Measurements from ENCODE around the gene FAM171A1.
"Not testable (repeated sequence)": the region's sequence is repeated elsewhere in the genome, so short reads cannot be mapped to it uniquely, and the experiment has no call there.

FAM171A1 gene

DNA sequence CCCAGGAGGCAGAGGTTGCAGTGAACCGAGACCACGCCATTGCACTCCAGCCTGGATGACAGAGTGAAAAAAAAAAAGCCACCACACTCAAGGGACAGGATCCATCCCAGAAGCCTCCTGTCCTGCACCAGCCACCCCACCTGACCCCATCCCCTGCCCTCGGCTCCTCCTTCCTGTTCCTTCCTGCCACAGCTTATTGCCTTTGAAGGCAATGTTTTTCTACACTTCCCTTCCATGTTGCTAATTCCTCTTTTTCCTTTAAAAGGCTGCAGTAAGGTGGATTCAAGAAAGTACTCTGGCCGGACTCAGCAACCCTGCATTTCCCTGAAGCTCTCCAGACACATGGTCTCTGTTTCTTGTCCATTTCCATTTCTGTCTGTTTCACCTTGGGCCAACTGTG, 80.9 kb downstream of the FAM171A1 start:
- DNase-seq (ENCODE audit: low read depth, low spot score): no peak

DNA sequence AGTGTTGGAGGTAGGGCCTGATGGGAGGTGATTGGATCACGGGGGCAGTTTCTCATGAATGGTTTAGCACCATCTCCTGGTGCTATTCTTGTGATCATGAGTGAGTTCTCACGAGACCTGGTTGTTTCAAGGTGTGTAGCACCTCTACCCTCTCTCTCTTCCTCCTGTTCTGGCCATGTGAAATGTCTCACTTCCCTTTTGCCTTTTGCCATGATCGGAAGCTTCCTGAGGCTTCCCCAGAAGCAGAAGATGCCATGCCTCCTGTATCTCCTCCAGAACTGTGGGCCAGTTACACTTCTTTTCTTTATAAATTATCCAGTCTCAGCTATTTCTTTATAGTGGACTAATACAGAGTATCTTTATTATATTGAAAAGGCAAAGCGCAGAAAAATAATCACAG, 90.1 kb downstream of the FAM171A1 start:
- DNase-seq (ENCODE audit: low read depth, low spot score): no peak

DNA sequence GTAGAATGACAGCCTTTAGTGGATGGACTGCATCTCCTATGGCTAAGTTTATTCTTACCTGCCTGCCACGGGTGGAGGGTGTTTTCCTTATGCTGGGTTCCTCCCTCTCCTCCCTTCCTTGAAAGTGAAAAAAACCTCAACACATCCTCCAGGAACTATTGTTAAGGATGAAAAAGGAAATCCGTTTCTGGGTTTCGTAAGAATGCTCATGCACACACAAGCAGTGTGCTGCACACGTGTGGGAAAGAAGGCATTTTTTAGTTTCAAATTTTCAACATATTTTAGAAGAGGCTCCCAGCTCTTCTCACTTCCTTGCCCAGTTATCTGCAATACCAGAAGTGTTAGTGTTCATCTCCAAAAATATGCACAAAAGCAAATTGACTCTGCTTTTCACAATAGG, 90.6 kb downstream of the FAM171A1 start:
- DNase-seq (ENCODE audit: low read depth, low spot score): no peak

DNA sequence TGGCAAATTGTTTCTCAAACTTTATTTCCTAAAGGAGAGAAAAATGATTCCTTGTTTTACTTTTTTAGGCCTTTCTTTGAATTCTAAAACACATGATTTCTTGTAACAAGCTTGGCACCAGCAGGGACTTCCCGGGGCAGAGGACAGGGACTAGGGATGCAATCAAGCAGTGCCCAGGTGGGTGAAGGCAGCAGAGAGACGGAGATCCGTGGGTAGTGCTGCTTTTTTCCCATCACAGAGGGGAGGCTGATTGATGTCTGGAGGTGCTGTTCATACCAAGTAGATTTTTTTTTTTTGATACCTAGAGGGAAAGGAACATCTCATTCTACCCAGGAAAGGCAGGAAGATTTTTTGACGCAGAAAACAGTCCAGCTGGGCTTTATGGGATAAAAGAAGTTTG, 91.9 kb downstream of the FAM171A1 start:
- DNase-seq (ENCODE audit: low read depth, low spot score): no peak

DNA sequence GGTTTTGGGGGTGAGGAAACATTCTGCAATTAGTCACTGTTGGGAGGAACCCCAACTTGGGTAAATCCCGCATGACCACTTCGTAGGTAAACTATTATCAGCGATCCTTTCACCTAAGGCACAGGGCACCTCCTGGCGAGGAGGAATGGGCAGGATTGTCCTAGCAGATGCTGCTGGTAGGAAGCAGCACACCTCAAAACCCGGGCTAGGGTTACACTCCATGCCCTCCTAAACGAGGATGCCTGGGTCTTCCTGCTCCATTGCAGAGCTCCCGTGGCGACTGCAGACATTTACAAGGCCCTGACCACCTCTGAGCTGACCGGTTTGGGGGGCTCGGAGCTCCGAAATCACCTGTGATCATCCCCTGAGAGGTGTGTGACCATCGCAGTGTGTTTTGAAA, 92.3 kb downstream of the FAM171A1 start:
- no peak for DNase-seq (ENCODE audit: low read depth, low spot score)

DNA sequence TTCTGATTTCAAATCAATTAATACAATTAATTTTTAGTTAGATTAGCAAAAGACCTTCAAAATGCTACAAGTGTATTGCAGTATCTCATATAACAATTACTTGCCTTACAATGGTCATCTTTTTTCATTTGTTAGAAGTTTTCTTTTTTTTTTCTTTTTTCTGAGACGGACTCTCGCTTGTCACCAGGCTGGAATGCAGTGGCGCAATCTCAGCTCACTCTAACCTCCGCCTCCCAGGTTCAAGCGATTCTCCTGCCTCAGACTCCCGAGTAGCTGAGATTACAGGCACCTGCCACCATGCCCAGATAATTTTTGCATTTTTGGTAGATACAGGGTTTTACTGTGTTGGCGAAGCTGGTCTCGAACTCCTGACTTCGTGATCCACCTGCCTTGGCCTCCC, 95.0 kb downstream of the FAM171A1 start:
- DNase-seq (ENCODE audit: low read depth, low spot score): not testable (repeated sequence)

DNA sequence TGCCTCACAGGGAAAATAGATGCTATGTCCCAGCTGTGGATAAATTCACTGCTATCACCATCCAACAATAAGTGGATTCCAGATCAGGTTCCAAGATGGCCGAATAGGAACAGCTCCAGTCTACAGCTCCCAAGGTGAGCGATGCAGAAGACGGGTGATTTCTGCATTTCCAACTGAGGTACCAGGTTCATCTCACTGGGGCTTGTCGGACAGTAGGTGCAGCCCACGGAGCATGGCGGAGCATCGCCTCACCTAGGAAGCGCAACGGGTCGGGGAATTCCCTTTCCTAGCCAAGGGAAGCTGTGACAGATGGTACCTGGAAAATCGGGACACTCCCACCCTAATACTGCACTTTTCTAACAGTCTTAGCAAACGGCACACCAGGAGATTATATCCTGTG, 101.3 kb downstream of the FAM171A1 start:
- not testable (repeated sequence) for DNase-seq (ENCODE audit: low read depth, low spot score)

DNA sequence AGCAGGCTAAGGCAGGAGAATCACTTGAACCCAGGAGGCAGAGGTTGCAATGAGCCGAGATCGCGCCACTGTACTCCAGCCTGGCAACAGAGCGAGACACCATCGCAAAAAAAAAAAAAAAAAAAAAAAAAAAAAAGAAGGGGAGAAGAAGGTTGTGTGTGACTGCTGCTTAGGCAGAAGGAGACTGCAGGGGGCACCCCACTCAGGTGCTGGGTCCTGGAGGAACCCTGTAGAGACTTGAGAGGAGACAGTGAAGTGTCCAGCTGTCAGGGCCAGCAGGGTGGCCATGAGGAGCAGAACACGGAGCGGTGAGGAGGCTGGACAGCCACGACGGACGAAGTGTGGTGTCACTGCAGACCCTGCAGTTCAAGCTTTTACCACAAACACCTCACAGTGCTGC, 103.6 kb downstream of the FAM171A1 start:
- no peak for DNase-seq (ENCODE audit: low read depth, low spot score)

DNA sequence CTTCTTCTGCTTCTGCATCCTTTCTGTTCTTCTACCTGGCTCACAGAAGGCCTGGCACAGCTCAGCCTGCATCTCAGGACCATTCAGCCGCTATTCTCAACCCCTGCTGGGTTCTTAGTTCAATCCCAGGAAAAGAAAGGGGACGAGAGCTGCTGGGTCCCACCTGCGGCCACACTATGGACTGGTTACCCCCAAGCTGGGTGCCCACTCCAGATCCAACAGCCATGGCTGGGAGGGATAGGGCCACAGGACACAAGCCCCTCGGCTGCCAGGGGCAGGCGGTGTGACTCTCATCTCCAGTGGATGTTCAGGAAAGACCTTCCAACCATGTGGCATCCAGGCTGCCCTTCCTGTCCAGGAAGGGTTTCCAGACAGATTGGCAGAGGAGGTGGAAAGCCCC, 105.0 kb downstream of the FAM171A1 start:
- no peak for DNase-seq (ENCODE audit: low read depth, low spot score)

DNA sequence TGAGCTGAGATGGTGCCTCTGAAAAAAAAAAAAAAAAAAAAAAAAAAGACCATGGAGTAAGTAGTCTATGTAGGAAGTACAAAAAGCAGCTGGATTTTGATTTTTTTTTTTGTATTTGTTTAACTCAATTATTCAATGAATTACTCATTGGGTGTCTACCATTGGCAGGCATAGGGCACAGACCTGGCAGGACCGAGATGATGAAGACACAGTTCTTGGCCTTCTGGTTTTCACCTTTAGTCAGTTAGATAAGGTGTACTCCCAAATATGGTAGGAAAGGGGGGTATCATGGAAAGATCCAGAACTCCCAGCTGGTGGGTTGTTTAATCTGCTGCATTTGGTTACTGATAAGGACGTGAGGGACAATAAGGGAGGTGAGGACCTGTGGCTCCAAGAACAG, 105.5 kb downstream of the FAM171A1 start:
- no peak for DNase-seq (ENCODE audit: low read depth, low spot score)

DNA sequence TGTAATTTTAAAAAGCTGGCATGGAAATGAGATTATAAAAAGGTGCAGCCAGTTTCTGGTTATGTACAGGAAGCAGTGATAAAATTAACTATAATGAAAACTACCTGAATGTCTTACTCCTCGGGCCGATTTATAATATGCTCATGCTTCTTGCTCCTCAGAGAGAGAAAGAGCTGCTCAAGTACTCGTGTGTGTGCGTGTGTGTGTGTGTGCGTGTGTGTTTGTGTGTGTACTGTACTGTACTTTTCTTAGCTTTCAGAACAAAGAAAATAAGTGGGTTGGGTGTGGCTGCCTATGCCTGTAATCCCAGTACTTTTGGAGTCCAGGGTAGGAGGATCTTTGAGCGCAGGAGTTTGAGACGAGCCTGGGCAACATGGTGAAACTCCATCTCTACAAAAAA, 106.0 kb downstream of the FAM171A1 start:
- DNase-seq (ENCODE audit: low read depth, low spot score): no peak

DNA sequence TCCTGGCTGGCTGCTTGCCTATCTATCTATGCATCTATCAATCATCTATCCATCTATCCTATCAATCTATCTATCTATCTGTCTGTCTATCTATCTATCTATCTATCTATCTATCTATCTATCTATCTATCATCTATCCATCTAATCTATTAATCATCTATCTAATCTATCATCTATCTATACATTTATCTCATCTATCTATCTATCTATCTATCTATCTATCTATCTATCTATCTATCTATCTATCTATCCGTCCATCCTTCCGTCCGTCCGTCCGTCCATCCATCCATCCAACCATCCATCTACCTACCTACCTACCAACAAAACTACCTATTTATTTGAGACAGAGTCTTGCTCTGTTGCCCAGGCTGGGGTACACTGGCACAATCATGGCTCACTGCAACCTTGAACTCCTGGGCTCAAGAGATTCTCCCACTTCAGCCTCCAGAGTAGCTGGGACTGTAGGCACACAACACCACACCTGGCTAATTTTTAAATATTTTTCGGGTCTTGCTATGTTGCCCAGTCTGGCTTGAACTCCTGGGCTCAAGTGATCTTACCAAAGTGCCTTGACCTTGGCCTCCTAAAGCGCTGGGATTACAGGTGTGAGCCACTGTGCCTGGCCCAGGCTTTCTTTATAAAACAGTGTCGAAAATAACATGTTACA, 107.3 kb downstream of the FAM171A1 start:
- no peak for DNase-seq (ENCODE audit: low read depth, low spot score)

DNA sequence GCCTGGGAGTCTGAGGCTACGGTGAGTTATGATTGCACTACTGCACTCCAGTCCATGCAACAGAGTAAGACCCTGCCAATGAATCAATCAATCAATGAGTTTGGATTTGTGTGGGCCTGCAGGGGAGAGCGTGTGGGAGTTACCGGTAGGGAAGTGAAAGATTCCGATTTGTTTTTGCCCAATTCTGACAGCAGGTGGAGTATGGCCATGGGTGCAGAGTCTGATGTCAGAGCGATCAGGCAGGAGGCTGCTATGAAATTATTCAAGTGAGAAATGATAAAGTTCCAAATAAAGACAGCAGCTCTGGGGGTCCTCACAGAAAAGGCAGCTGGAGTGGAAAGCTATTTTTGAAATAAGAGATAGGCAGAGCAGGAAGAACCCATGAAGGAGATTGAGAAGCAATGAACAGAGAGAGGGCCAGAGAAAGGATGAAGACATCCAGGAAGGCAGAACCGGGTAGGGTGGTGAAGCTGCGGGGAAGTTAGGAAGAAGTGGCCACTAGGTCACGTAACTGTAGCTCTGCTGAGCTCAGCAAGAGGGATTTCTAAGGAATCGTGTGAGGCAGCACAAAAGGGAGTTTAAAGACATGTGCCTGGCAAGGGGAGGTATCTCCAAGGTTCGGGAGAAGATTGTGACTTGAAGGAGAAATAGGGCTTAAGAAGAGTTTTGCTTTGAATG, 108.9 kb downstream of the FAM171A1 start:
- no peak for DNase-seq (ENCODE audit: low read depth, low spot score)

DNA sequence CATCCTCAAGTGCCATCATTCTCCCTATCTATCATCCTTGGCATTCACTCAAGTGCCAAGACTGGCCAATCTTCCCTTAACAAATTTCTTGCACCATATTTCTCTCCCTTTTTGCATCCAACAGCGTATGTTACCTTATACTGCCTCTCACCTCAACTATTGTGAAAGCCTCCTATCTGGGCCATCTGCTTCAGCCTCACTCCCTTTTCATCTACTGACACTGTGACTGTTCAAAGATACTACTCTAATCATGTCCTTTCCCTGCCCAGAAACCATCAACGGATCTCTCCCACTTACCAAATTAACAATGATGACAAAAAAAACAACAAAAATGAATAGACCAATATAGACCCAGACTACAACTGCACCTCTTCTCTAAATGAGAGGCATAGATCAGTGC, 112.0 kb downstream of the FAM171A1 start:
- no peak for DNase-seq (ENCODE audit: low read depth, low spot score)

DNA sequence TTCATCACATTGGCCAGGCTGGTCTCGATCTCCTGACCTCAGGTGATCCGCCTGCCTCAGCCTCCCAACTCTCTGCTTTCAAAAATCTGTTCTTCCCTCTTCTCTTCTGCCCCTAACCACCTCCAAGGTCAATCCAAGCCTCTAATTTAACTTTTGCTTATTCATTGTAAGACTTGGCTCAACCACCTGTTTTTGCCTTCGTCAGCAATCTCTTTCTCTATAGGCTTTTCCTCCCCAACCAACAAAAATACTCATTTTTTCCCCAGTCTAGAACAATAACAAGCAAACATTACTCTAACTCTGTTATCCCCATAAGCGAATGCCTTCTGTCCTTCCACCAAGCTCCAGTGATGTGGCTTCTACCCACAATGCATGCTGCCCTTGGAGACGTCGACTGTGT, 112.8 kb downstream of the FAM171A1 start:
- DNase-seq (ENCODE audit: low read depth, low spot score): no peak

DNA sequence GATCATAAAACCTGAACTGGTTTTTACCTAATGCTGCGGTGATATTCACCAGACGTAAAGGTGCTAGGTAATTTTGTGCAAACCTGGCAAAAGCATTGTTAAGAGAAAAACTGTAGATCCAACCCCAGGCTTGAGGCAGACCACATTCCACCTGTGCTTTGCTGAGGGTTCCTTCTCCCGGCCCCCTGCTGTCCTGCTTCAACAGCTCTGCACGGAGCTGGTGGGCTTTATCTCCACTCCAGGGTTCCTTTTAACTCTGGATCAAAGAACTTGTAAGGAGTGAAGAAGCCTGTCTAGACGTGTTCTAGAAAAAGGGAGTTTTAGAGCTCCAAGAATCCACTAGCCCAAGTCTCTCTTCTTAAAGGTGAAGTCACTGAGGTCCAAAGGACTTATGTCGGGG, 115.1 kb downstream of the FAM171A1 start:
- no peak for DNase-seq (ENCODE audit: low read depth, low spot score)

DNA sequence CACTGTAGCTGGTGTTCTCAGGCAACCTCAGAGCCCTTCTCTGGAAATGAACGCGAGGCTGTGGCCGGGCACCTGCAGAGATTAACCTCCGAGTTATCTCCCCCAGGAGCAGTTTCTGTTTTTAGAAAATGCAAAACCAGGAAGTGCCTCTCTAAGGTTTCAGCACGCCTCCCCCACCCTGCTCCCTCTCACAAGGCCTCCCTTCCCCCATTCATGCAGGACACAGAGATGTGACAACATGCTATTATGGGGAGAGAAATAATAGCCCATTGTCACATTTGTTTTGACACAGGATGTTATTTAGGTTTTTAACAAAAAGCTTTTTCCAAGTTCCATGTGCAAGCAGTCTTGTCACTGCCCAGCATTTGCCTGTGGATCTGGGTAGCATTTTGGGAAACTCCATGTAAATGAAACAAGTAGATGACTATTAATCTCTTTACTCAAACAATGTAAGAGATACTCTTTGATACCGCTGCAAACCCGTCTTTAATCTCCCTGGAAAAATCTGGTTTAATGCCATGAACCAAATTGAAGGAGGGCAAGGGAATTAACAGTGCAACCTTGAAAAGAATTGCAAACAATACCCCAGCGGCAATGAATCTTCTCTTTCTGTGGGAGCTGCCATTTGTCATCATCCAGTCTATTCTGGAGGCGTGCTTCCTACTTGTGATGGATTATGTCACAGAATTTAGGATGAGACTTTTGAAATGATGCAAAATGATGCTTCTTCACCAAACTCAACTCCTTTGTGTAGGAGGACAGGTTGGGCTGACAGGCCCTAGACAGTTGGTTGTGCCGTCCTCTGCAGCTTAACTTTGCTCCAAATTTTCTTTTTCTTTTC, 116.1 kb downstream of the FAM171A1 start:
- no peak for DNase-seq (ENCODE audit: low read depth, low spot score)

DNA sequence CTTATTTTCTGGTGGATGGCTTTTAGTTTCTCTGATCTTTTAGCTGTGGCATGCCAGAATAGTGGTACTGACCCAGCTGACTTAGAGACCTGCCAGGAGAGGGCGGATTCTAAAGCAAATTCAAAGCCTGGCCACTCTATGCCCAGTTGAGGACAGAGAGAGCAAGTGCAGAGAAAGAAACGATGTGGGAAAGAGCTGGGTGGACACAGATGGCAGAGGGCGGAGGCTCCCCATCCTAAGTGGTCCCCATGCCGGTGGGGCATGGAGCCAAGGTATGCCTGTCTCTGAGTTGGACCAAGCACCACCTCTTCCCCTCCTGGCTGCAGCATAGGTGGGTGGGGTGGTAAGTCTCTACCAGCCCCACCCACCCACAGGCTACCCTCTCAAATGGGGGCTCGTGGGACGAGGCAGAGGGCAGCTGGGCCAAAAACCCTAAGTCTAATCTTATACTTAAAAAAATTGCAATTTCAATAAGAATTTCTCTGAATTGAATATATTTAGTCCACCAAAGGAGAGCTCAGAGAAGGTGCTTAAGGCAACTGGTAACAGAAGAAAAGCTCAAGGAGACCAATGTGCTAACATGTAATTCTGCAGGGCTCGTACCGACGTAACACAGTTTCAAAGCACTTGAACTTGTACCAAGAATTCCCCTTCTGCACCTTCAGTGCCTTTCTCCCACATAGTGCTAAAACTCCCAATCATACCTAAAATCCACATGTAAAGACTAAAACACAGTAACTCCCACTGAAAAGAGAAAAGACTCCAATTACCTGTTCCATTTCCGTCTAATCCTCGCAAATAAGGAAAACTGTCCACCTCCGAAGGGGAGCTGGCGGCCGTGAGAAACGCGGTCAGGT, 116.9 kb downstream of the FAM171A1 start:
- no peak for DNase-seq (ENCODE audit: low read depth, low spot score)

DNA sequence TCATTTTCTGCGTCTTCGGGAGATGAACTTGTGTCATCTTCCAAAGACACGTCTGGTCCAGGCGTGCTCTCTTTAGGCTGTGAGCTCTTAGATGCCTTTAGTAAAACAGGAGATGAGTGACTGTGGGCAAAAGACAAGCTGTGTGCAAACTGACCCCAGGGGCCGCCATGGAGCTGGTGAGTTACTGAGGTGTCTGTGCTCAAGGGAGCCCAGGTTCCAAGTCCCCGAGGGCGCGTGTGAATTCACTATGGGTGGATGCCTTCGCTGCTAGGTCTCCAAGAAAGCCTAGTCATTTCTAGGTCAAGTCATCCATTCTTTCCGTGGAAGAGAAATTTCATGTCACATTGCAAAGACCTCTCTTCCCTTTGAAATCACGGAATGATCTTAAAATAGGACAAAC, 118.7 kb downstream of the FAM171A1 start:
- DNase-seq (ENCODE audit: low read depth, low spot score): no peak

DNA sequence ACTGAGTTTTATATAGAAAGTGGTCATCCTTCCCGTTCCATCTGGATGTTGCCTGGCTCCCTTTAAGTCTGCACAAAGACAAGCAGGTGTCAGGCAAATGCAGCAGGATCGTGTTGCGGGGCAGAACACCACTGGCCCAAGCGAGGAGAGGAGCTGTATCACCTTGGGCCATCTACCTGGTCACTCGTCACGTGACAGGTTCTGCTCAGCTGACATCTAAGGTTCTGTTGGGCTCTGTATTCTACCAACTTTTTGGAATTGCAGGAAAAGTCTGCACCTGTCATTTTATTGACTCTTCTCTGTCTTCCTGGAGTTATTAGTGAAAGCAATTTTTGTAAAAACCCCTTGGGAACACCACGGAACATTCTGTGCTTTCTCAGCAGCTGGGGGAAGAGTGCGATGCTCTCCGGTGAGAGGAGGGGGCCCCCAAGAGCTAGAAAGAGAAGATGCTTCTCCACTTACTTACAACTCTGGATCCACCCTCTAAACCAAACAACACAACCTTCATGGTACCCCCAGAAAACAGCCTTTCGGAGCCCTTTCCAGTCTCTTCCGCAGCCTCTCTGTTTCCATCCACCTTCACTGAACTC, 119.2 kb downstream of the FAM171A1 start:
- DNase-seq (ENCODE audit: low read depth, low spot score): no peak

DNA sequence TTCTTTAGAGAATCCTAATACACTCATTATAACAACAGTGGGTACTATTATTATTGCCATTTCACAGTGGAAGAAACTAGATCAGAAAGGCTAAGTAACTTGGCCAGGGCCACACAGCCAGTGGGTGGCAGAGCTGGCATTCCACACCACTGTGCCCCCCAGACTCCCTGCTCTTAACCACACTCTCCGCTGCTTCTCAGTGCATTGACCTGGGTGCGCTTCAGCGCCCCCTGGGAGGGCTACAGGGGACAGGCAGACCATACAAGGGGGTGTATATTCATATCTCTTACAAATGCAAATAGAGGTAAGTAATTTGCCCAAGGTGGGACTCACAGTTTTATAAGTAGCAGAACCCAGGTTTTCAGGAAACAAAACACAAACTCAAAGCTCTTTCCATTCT, 125.6 kb downstream of the FAM171A1 start:
- DNase-seq (ENCODE audit: low read depth, low spot score): no peak
